RCC 7860 (cell line): Measurements from ENCODE around the gene IDH3A.
A peak's percentile ranks its signal among the peaks of the same experiment; 100 is the strongest.

Experiments used
- DNase-seq: peaks from one replicate; pipeline ENCODE4 v3.0.0-alpha.2; 2015; ENCODE audit warnings: low spot score
- FAIRE-seq: peaks from 2 replicates; lab custom pipeline; 2012; peaks lifted over from hg19 to GRCh38; lab: Jason Lieb, UNC

IDH3A gene

DNA sequence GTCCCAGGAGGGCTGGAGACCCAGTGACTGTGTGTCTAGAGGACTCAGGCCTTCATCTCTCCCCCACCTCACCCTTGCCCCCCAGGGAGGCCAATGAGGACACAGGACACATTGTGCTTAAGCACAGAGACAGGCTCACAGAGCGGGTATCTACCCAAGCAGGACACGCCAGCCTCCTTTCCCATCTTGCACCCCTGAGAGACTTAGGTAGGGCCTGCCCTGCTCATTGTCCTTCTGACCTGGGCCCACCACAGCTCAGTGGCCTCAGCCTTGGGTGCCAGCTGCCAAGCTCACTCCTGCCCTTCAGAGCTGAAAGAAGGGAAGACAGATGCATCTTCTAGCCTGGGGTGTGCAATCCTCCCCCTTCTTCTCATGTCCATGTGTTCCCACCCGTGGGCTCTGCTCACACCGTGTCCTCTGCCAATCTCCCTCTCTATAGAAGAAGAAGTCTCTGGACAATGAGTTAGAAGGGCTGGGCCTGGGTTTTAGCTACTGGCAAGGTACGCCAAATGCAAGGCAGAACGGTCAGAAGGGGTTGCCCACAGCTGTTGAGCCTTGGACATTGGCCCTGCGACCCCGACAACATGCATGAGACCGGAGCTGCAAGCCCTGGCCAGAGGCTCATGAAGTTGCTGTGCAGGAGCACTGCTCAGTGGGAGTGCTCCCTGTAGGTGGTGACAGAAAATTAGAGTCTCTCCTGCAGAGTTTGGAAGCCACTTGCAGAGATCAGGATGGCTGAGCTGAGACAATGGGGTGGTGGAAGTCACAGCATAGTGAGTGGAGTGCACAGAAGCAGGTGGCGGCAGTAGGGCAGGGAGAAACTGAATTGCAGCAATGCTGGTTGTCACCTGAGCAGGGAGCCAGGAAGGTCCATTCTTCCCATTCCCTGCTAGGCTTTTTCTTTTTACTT, 52.4 kb downstream of the IDH3A start:
- DNase-seq = no peak
- FAIRE-seq = no peak

DNA sequence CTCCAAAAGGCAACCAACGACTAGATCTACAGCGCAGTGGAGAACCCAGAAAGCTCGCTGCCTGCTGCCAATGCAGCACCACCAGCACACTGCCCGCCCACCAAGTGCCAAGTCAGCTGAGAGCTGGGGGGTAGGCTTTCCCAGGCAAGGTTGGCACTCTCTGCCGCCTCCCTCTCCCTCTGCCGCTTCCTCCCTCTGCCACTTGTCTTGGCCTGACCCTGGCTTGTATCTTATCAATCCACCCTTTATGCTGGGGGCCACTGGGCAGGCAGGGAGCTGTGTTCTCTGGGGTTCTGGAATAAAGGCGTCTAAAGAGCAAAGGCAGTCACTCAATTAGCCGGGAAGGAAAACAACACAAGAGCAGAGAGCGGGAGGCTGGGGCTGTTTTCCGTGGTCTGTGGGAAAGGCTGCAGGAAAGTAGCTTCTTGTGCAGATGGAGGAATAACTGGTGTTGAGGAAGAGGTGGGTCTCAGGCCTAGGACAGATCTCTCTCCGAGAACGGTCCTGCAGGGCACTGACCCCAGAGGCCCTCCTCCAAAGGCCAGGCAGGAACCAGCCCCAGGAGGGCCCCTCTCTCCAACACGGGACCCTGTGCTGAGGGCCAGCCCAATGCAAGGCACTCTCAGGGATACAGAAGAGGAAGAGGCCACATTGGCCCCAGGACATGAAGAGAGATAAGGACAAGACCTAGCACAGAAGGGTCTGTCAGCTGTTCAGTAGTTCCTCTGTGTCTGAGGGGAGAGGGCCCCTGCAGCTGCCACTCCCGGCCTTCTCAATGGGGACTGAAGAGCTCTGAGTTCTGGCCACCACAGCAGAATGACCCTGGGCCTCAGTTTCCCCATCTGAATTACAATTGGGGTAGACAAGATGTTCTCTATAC, 54.4 kb downstream of the IDH3A start:
- FAIRE-seq = no peak
- no peak for DNase-seq

DNA sequence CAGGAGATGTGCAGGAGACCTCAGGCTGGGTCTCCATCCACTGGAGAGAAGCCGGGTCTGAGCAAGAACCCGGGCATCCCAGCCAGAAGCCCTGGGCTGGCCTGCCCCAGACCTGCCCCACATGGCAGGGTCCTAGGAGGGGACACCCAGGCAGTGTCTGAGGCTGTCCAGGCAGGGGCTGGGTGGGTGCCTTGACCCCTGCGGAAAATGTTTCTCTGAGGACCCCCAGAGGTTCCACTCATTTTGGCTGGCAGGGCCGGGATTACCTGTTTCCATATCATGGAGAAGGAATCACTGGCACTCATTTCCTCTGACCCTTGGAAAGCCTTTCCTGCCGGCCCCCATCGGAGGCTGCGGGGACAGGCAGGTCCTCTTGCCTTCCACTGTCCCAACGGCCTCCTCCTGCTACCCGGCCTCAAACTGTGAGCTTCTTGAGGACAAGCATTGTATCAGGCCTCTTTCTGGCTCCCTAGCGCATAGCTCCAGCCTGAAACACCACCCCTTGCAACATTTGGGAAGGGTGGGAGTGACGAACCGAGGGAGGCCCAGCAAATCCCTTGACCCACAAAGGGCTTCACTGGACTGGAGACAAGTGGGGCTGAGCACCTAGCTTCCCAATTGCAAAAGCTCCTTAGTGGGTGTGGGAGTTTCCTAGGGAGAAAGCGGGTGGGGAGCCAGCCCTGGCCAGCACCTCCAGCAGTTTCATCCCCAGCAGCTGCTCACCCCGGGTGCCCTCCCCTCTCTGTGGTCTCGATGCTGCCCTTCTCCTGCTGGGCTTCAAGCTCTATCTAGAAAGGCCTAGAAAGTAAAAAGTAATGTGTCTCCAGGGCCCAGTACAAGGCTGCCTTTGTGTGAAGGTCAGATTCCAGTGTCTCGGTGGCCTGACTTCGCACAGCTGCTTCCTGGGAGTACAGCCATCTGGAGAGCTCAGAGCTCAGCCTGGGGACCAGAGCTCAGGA, 55.5 kb downstream of the IDH3A start:
- DNase-seq (no peak), FAIRE-seq (no peak)

DNA sequence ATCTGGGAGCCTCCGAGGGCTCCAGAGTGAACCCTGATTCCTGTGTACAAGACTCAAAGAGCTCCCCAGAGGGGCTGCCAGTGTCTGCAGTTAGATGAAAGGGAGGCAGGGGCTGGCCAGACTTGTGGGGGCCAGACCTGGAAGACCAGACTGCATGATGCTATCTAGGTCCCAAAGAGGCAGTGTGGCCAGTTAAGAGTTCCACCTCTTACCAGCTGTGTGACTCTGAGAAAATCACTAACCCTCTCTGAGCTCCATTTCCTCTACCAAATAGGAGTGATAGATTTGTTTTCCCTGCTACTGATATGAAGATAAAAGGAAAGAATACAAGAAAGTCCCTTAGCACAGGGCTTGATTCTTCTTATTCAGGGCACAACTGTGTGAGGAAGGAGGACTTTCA, 56.2 kb downstream of the IDH3A start:
- no peak for FAIRE-seq
- no peak for DNase-seq

GRCh38 chr15:78205856-78206255, 56.7 kb downstream of the IDH3A start:
- DNase-seq (no peak), FAIRE-seq (no peak)

- DNase-seq (no peak), FAIRE-seq (no peak)
Measured at GRCh38 chr15:78206326-78207109, 57.4 kb downstream of the IDH3A start.

DNA sequence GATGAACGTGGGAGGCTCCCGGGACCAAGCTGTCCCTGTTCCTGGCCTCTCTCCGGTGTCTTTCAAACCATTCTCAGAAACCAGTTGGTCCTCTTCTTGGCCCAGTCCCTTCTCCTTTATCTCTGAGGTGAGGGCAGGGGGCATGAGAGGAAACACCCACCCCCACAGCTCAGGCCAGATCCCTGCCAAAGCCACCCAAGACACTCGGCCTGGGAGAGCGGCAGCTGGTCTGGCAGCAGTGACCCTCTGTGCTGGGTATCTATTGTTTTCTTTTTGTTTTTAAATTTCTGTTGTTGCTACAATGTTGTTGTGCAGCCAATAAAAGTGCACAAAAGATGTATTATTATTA, 57.9 kb downstream of the IDH3A start:
- DNase-seq (no peak), FAIRE-seq (no peak)

- DNase-seq (no peak), FAIRE-seq (no peak)
Measured at GRCh38 chr15:78207641-78208340, 58.6 kb downstream of the IDH3A start.

GRCh38 chr15:78208341-78208844, 59.2 kb downstream of the IDH3A start:
- no peak for DNase-seq
- no peak for FAIRE-seq

DNA sequence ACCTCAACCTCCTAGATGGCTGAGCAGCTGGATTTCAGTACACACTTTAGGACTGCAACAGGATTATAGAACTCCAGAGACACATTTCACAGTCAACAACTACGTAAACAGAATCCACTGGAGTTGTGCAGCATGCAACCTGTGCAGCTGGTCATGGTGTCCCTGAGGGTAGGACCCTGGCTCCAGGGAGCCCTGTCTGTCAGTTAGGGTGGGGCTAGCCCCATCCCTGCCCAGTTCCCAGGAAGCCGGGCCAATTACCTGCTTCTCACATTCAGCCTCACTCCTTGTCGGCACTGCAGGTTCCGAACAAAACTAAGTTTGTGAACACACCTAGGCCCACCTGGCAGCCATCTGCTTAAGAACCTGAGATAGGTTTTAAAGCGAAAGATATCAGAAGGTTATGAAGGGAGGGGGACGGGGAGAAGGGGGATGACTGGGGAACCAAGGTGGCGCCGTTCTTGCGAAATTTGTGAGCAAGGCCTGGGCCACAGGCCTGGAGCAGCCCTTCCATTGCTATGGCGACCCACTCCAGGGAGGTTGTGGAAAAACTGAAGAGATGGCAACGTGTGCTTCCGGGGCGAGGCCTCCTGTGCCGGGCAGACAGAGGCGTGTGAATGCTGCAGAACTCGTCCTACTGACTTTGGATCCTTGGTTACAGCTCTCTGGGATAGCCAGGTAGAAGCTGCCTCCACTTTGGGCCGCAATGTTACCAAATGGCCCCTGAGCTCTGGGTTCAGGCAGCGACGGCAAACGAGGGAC, 59.9 kb downstream of the IDH3A start:
- DNase-seq (no peak), FAIRE-seq (no peak)

- DNase-seq (no peak), FAIRE-seq (no peak)
Measured at GRCh38 chr15:78209646-78210348, 60.6 kb downstream of the IDH3A start.

GRCh38 chr15:78210349-78210717, 61.2 kb downstream of the IDH3A start:
- DNase-seq (no peak), FAIRE-seq (no peak)

DNA sequence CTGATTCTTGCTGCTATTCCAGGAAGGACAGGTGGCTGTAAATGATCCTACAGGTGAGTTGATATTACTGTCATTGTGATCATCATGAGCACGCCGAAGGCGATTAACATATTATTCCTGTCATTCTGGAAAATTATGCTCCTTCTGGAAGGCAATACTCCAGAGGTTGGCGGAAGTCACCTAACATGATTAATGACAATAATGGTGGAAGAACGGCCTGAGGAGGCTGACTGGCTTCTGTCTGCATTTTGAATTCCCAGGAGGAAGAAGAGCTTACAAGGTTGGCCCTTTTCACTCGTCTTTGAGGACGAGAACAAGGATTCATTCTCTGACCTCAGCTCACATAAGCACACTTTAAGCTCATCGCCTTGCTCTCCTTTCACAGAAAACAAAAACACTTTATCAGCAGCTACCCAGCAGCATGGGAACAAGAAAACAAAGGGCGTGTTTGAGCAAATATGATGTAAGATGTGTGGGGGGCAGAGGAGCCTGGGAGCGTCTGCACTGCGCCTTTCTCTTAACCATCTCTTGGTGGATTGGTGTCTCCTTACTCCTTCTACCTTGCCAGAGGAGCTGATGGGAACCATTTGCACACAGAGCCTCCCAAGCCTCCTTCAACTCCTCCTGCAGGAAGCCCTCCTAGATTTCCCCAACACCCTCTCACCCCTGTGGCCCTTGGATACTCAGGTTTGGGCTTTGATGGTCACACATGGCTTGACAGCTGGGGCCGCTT, 62.2 kb downstream of the IDH3A start:
- FAIRE-seq (no peak), DNase-seq (no peak)

- DNase-seq (no peak), FAIRE-seq (no peak)
Measured at GRCh38 chr15:78212008-78212407, 62.8 kb downstream of the IDH3A start.

DNA sequence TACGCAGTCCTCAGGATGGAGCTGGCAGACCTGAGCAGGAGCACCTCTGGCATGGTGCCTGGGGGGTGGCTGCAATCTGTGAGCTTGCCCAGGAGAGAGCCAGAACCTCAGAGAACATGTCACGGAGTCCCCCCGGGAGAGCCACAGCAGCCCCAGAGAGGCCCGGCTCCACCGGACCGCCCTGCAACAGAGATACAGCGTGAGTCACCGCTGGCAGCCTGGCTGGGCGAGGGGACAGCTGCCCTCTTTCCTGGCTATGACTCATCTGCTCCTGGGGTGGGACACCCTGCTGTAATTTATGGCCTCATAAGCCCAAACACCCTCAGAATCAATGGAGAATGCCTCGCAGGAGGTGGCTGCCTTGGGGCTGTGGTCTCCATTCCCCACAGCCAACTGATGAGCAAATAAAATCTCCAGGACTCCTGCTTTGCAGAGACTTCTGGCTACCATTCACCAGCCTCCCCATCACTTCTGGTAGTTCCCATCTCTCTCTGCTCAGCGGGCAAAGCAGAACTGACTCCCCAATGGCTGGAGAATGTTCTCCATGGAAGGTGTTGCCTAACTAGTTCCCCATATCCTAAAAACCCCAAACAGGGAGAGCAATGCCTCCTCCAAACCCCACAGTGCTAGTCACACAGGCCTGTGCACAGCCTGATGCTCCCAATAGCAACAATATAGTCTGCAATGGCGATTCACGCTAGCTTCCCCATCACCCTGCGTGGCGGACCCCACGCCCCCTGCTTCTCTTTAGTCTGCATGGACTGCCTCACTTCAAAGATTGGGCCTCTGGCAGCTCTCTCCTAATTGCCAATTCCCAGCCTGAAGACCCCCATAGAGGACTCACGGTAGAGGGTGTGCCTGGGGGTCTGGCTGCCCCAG, 63.6 kb downstream of the IDH3A start:
- FAIRE-seq (peak; percentile 72), DNase-seq (peak; percentile 84)

DNA sequence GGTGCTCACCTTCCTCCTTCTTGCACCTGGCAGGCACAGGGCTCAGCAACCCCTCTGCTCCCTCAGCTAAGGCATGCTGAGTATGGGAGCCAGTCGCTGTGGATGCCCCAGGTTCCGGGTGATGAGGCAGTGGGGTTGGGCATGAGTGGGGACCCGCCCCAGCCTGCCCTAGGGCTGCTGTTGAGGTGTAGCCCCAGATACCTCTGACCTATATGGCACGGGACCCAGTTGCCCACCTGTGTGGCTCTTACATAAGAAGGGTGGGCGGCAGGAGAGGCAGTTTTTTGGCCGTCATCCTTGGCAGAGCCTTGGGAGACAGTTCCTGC, 64.2 kb downstream of the IDH3A start:
- DNase-seq (no peak), FAIRE-seq (no peak)
